Ovary (tissue), 3 donors: ENCODE results near the gene DGKI.

Source experiments
- CTCF ChIP-seq, 3 donors: fragments of 450-650 bp in 2 of 3; fragments of 200-600 bp in 1 of 3; IDR thresholded peaks; one replicate each; pipeline versions ENCODE4 v1.5.1 to v1.8.0; 2016 to 2022; ENCODE audit warnings: antibody characterized with exemption in 3 of 3, mild to moderate bottlenecking in 1 of 3
- POLR2A ChIP-seq: fragments of 450-650 bp; IDR thresholded peaks from one replicate; pipeline ENCODE4 v1.6.1; 2017; ENCODE audit warnings: antibody characterized with exemption, mild to moderate bottlenecking, moderate library complexity
- donor health status: DM: no; HTN: no; CAD: no.

- no peak for TF ChIP-seq CTCF (IDR thresholded peaks at IDR 0.05)
- TF ChIP-seq POLR2A = no peak
Measured at GRCh38 chr7:137667633-137668387, 179.0 kb downstream of the DGKI start.
